PC-9 (cell line): ENCODE data around the gene ERG. TPM values are rescaled to one million over a fixed set of nuclear protein-coding genes. Genes with fewer than 3 reads are reported as not detected.

Experiments
- BruUV-seq: library from RNA; stranded (reverse); fragments of 400-500 nt; replicated peaks from 2 replicates; lab custom pipeline; 2021; lab: Mats Ljungman, UMichigan
- CTCF ChIA-PET: fragments of 300-600 bp; sonication (Branson Sonifier 250); formaldehyde crosslinking; loops from one replicate; lab custom pipeline; 2022; ENCODE audit warnings: antibody characterized with exemption; lab: Charles Lee
- POLR2A ChIA-PET: fragments of 300-600 bp; sonication (Branson Sonifier 250); formaldehyde crosslinking; loops from one replicate; lab custom pipeline; 2022; ENCODE audit warnings: antibody characterized with exemption; ENCODE audit not compliant: unreplicated experiment; lab: Charles Lee
- DNase-seq, 2 experiments: peaks; one replicate each; pipeline versions ENCODE4 v3.0.0 to v3.0.0-alpha.2; 2015 to 2022; ENCODE audit warnings: mixed read lengths in 1 of 2
- H2AFZ ChIP-seq: fragments of 200-600 bp; sonication (generic); 2 replicates; pipeline ENCODE4 v1.8.1; 2017; ENCODE audit warnings: antibody characterized with exemption
- H3F3A ChIP-seq: fragments of 200-600 bp; sonication (generic); 2 replicates; pipeline ENCODE4 v1.8.1; 2017; ENCODE audit warnings: antibody characterized with exemption, mild to moderate bottlenecking, low read depth; ENCODE audit not compliant: insufficient read depth
- H3K27ac ChIP-seq: fragments of 200-600 bp; sonication (generic); 2 replicates; pipeline ENCODE4 v1.6.1; 2016; ENCODE audit warnings: mixed run types
- H3K27me3 ChIP-seq: fragments of 200-600 bp; sonication (generic); 2 replicates; pipeline ENCODE4 v1.6.1; 2016; ENCODE audit warnings: low read depth, mixed run types; ENCODE audit not compliant: insufficient read depth
- H3K36me3 ChIP-seq: fragments of 200-600 bp; sonication (generic); 2 replicates; pipeline ENCODE4 v1.6.1; 2016; ENCODE audit warnings: low read depth, mixed run types
- H3K4me1 ChIP-seq: fragments of 200-600 bp; sonication (generic); replicated peaks from 2 replicates; pipeline ENCODE4 v1.6.1; 2016; ENCODE audit warnings: mixed run types; ENCODE audit not compliant: insufficient read depth
- H3K4me2 ChIP-seq: fragments of 200-600 bp; sonication (generic); 2 replicates; pipeline ENCODE4 v1.6.1; 2017; ENCODE audit warnings: mixed run types
- H3K4me3 ChIP-seq: fragments of 200-600 bp; sonication (generic); 2 replicates; pipeline ENCODE4 v1.6.1; 2016; ENCODE audit warnings: mixed run types
- H3K79me2 ChIP-seq: fragments of 200-600 bp; sonication (generic); 2 replicates; pipeline ENCODE4 v1.6.1; 2017; ENCODE audit warnings: low read depth, mixed run types
- H3K9me2 ChIP-seq: fragments of 200-600 bp; sonication (generic); 2 replicates; pipeline ENCODE4 v1.8.1; 2017; ENCODE audit warnings: mild to moderate bottlenecking; ENCODE audit not compliant: insufficient read depth
- H3K9me3 ChIP-seq: fragments of 200-600 bp; sonication (generic); 2 replicates; pipeline ENCODE4 v1.8.1; 2016; ENCODE audit warnings: low read depth; ENCODE audit not compliant: insufficient read depth
- H4K20me1 ChIP-seq: fragments of 200-600 bp; sonication (generic); 2 replicates; pipeline ENCODE4 v1.8.1; 2017; ENCODE audit not compliant: insufficient read depth
- EZH2 ChIP-seq: fragments of 200-600 bp; sonication (generic); IDR thresholded peaks from 2 replicates; pipeline ENCODE4 v1.8.0; 2017; ENCODE audit warnings: antibody characterized with exemption, low read depth
- intact Hi-C: fragments of 100-400 bp; cut with micrococcal nuclease; formaldehyde crosslinking; loops from one replicate; pipeline ENCODE4 v1.10.0; 2022; ENCODE audit not compliant: unreplicated experiment
- total RNA-seq: library from RNA; stranded (reverse); gene quantifications from 2 replicates; pipeline ENCODE4 v1.2.3, GENCODE V29; 2021
- TF ChIP-seq, protein P1 (sequence below): fragments of 200-600 bp; sonication (generic); conservative IDR thresholded peaks from 2 replicates; pipeline ENCODE4 v1.6.1; 2017; ENCODE audit warnings: mixed run types, antibody characterized with exemption, mild to moderate bottlenecking, moderate library complexity

ERG gene
- total RNA-seq, 1 experiment from 2014 or later: not detected

DNA sequence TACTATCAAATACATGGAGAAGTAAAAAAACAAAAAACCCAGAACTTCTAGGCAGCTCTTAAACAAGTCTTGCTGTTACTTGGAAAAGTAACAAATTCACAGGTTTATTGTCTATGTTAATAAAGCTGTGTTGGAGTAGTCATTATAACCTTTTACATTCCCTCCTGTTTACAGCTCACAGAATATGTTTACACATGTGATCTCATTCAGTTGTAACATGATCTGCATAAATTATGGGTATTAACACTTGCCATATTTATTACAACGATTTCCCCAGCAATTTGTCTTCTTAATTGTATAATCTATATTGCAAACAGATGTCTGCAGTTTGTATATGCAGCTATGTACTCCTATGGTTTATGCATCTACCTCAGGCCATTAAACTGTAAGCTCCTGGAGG is 28.6 kb downstream of the ERG start:
- intact Hi-C loops: no loop called here
- POLR2A ChIA-PET: no interaction called here

DNA sequence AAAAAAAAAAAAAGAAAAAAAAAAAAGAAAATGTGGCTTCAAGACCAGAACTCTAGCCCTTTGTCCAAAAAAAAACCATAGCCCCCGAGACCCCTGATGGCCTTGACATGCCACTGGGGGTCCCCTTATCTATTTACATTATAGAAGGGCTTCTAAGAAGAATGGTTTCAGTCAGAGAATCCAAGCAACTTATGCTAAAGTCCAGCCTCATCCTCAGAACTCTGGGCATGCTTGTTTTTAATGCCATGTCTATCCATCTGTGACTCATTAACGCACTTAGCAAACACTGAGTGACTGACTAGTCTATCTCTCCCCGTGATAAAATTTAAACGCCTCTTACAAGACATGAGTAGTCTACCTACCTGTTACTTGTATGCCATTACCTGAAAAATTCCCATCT is 29.3 kb downstream of the ERG start:
- H3K4me1 ChIP-seq: no peaks in the 10 kb centered on the region
- no peaks in the 10 kb centered on the region for H3K36me3 ChIP-seq
- TF ChIP-seq, protein P1, sequence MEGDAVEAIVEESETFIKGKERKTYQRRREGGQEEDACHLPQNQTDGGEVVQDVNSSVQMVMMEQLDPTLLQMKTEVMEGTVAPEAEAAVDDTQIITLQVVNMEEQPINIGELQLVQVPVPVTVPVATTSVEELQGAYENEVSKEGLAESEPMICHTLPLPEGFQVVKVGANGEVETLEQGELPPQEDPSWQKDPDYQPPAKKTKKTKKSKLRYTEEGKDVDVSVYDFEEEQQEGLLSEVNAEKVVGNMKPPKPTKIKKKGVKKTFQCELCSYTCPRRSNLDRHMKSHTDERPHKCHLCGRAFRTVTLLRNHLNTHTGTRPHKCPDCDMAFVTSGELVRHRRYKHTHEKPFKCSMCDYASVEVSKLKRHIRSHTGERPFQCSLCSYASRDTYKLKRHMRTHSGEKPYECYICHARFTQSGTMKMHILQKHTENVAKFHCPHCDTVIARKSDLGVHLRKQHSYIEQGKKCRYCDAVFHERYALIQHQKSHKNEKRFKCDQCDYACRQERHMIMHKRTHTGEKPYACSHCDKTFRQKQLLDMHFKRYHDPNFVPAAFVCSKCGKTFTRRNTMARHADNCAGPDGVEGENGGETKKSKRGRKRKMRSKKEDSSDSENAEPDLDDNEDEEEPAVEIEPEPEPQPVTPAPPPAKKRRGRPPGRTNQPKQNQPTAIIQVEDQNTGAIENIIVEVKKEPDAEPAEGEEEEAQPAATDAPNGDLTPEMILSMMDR: no peak
- no peak for TF ChIP-seq EZH2
- peaks cover 20% of the 10 kb centered on the region; the same call in 1 of the 2 replicates for H3K27me3 ChIP-seq
- intact Hi-C loops: no loop called here
- no peak overlapping the region for H3K4me3 ChIP-seq
- POLR2A ChIA-PET: no interaction called here
- CTCF ChIA-PET: no interaction called here
- no peaks in the 10 kb centered on the region for H4K20me1 ChIP-seq
- no peak overlapping the region for H3K27ac ChIP-seq
- H3K4me2 ChIP-seq: no peak overlapping the region
- no peak overlapping the region for H2AFZ ChIP-seq
- no peaks in the 10 kb centered on the region for H3F3A ChIP-seq
- no peaks in the 10 kb centered on the region for H3K9me3 ChIP-seq
- no peak for DNase-seq
- BruUV-seq: no TSS peak
- H3K9me2 ChIP-seq: no peaks in the 10 kb centered on the region
- H3K79me2 ChIP-seq: no peaks in the 10 kb centered on the region

More for the DNA sequence above, 28.6 kb downstream of the ERG start:
- no peak overlapping the region for H3K4me2 ChIP-seq
- H3K9me2 ChIP-seq: no peaks in the 10 kb centered on the region
- no peaks in the 10 kb centered on the region for H3F3A ChIP-seq
- BruUV-seq: no TSS peak
- TF ChIP-seq, protein P1: no peak
- TF ChIP-seq EZH2: no peak
- CTCF ChIA-PET: no interaction called here
- H3K27me3 ChIP-seq: peaks cover 23% of the 10 kb centered on the region; the same call in 1 of the 2 replicates
- no peak for DNase-seq
- no peak overlapping the region for H2AFZ ChIP-seq
- H3K4me1 ChIP-seq: no peaks in the 10 kb centered on the region
- H3K27ac ChIP-seq: no peak overlapping the region
- no peaks in the 10 kb centered on the region for H4K20me1 ChIP-seq
- H3K79me2 ChIP-seq: no peaks in the 10 kb centered on the region
- H3K36me3 ChIP-seq: no peaks in the 10 kb centered on the region
- no peaks in the 10 kb centered on the region for H3K9me3 ChIP-seq
- no peak overlapping the region for H3K4me3 ChIP-seq

DNA sequence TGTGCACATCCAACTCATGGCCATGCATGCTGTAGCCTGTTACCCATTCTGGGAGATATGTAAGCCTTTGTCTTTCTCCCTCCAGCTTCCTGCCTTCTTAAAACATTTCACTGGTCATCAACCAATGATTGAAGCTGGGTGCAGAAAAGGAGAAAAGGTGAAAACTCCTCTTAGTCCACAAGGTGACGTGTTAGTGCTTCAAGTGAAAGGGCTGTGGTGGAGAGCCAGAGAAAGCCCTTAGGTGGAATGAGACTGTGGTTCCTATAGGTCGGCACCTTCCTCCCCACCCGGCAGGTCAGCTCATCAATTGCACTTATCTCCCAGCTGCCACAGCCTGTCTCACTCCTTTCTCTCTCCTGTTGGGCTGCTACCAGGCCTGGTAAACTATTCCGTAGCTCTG is 30.4 kb downstream of the ERG start:
- H3K9me2 ChIP-seq: no peaks in the 10 kb centered on the region
- H3K36me3 ChIP-seq: no peaks in the 10 kb centered on the region
- H2AFZ ChIP-seq: no peak overlapping the region
- no peaks in the 10 kb centered on the region for H4K20me1 ChIP-seq
- no peaks in the 10 kb centered on the region for H3K9me3 ChIP-seq
- no peaks in the 10 kb centered on the region for H3K4me1 ChIP-seq
- peaks cover 16% of the 10 kb centered on the region; the same call in 1 of the 2 replicates for H3K27me3 ChIP-seq
- no TSS peak for BruUV-seq
- no peak overlapping the region for H3K4me3 ChIP-seq
- POLR2A ChIA-PET: no interaction called here
- no peaks in the 10 kb centered on the region for H3K79me2 ChIP-seq
- CTCF ChIA-PET: no interaction called here
- no peak for DNase-seq
- no peak overlapping the region for H3K27ac ChIP-seq
- no peaks in the 10 kb centered on the region for H3F3A ChIP-seq
- TF ChIP-seq EZH2: no peak
- TF ChIP-seq, protein P1: no peak
- no peak overlapping the region for H3K4me2 ChIP-seq
- intact Hi-C loops: no loop called here
